NK-92 treated with Interleukin-12 subunit alpha and Interleukin-12 subunit beta, amount 100 ng/mL, for 24 hours (cell line): ENCODE results near the gene MMRN2.
"Not testable (repeated sequence)": the region's sequence is repeated elsewhere in the genome, so short reads cannot be mapped to it uniquely, and the experiment has no call there.

Experiments used
- DNase-seq: peaks from one replicate; lab custom pipeline; 2025; lab: John Stamatoyannopoulos, UW

The MMRN2 gene

DNA sequence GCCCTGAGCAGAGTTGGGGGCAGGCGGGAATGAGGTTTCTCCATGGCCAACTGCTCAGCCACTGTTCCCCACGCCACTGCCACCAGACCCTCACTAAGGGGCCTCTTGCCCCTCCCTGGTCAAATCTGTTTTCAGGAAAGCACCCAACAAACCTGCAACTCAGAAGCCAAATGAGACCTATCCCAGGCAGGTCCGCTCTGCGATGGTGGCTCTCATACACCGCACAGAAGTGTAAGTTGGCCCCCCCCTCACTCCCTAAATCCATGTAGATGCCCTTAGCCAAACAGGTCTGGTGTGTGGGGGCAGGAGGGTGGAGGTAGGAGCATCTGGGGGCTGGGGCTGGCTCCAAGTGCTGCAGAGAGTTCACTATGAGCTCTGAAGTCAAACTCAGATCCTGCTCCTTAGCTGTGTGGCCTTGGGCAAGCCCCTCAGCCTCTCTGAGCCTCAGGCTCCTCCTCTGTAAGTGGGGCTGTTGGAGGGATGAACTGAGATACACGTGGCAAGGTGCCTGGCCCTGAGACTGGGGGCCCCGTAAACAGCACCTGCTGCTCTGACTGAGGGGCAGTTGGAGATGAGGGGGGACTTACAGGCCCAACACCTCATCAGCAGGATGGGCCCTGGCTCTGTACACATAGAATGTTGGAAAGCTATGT lies 1.1 kb downstream of the MMRN2 start:
- DNase-seq = no peak

DNA sequence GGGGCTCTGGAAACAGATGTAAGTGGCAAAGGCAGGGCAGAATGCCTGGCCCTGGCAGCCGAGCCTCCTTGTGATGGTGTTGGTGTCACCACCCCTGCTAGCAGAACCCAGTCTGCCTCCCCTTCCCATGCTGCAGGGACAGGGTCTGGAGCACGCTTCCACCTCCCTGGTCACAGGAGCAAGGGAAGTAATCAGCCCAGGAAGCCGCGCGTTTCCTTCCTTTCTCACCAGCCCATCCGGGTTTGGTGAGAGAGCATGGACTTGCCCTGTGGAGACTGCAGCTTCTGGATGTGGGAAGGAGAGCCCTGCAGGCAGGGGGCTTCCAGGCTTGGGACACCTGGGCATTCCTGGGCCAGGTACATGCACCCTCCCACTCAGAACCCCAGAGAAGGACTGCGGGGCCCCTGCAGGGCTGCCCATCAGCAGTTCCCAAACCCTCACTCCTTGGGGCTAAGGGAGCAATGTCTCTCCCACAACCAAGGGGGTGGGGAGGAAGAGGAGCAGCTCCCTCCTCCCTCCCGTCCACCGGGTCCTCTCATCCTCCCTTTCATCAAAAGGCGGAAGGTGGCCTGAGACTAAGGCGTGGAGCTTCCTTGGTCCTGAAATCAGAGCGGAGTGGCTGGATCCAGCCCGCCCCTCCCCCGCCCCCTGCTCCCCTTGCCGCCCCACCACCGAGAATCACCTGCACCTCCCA lies 1.8 kb downstream of the MMRN2 start:
- DNase-seq = no peak

DNA sequence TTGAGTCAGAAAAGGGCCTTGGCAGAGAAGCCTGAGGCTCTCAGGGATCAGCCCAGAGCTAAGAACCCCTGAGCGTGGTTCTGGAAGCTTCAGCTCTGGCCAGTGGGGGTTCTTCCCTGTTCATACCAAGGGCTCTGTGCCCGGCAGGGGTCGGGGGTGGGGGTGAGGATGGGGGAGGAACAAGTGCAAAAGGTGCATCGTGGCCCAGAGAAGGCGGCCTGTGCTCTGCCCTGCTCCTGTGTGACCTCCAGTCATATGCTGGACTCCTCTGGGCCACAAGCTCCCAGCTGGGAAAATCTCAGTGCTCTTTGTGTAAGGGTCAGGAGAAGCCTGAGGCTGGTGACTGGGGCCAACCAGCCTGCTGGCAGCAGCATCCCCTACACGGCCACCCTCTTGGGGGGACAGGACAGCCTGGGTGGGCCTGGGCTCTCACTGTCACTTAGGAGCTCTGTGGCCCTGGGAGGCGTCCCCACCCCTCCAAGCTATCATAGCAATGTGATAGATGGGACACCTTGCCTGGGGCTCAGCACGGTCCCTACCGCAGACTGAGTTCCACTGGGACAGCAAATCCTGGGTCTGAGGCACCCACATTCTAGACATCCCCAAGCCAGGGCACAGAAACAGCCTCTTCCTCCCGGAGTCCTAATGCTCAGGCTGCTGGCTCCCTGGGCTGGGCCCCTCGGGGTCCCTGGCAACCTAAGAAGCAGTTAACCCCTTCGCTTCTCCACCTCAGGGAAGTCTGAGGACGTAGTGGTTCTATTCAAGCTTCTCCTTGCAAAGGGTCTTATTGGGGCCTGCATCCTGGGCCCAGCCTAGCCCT lies 2.5 kb downstream of the MMRN2 start:
- no peak for DNase-seq

DNA sequence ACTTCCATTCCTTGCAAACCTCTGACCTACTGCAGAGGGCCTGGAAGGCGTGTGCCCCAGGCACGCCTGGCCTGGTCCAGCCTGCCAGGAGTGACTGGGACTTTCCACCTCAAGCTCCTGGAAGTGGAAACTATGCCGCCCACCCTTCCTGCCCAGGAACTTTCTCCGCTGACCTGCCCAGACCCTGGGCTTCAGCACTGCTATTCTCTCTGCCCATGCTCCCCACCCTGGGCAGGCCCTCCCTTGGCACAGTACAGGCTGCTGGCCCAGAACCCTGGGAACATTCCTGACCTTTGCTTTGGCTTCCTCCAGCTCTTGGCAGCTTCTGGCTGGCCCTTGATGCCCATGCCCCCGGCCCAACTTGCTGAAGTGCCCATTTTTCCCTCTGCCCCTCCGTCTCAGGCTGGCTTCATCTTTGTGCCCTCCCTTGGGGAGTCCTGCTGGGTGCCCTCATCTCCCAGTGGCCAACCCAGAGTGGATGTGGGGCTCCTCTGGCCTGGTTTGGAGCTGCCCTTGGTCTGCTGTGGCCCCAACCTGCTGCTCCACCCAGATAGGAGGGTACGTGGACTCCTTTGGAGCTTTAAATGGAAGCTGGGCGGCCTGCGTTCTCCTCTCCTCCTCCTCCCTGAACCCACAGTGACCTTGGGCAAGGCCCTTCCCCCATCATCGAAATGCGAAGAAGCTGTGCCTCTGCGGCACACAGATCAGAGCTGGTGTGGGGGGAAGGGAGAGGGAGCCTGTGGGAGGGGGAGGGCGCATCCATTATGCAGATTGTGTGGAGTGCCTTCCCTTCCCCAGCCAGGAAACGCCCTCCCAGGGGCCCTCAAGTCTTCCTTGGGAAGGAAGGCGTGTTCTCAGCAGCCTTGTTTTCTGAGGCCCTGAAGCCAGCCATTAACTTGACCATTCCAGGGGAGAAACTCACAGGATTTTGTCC lies 3.4 kb downstream of the MMRN2 start:
- no peak for DNase-seq

DNA sequence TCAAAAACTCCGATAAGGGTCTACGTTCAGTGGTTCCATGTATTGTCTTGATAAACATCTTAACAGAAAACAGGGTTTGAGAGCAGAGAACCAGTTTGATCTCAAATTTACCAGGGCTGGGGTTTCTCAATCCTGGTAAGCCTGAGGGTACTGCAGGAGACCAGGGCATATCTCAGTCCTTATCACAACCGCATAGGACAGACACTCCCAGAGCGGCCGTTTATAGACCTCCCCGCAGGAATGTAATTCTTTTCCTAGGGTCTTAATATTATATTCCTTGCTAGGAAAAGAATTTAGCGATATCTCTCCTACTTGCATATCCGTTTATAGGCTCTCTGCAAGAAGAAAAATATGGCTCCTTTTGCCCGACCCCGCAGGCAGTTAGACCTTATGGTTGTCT lies 4.7 kb downstream of the MMRN2 start:
- not testable (repeated sequence) for DNase-seq

DNA sequence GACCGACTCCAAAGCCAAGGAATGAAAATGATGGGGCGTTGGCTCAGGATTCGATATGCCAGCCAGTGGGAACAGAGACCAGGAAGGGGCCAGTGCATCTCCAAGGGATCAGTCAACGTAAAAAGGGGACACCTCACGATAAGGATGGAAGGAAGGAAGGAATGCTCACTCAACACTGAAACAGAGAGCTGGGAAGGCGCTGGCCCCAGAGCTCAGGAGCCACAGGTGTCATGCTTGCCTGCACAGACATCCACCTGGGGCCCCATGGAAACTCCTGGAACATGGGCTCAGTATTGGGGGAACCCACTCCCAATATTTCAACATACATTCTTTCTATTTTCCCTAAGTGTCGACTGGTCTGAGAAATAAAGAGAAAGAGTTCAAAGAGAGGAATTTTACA lies 5.3 kb downstream of the MMRN2 start:
- no peak for DNase-seq

DNA sequence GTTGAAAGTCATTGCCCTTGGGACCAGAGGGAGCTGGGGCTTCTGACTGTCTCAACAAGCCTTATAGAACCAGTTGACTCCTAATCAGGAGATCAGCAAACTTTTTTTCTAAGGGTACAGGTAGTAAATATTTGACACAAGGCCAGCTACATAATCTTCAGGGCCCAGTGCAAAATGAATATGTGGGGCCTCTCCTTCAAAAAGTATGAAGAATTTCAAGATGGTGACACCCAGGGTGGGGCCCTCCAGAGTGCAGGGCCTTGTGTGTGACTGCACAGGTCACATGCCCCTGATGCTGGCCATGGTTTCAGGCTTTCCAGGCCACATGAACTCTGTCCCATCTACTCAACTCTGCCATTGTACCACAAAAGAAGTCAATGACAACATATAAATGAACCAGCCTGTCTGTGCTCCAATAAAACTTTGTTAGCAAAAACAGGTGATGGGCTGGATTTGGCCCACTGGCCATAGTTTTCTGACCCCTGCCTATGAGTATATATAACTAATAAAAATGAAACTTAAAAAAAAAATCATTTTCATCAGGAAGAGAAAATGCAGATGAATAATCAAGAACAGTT lies 6.1 kb downstream of the MMRN2 start:
- no peak for DNase-seq

DNA sequence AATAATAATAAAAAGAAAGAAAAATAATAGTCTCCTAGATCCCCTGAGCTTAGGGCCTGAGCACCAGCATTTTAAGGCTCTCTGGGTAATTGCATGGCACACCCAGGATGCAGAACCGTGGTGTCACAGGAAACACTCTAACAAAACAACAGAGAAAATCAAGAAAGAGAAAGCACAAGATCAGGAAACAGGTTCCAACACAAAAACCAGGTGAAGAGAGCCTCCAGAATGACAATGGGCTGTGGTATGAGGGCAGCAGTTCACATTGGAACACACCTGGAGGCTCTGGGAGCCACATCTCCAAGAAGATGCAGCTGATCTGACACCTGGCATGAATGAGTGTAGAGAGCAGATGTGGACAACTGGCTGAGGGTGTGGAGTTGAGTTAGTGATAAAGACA lies 7.1 kb downstream of the MMRN2 start:
- no peak for DNase-seq

DNA sequence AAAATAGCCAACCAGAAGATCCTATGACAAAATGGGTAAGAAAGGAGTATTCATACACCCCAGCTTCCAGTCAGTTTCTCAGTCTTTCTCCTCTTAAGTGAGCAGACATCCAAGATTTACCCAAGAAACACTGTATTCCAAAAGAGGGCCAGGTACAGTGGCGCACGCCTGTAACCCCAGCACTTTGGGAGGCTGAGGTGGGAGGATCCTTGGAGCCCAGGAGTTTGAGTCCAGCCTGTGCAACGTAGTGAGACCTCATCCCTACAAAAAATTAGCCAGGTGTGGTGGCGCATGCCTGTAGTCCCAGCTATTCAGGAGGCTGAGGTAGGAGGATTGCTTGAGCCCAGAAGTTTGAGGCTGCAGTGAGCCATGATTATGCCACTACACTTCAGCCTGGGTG lies 9.6 kb downstream of the MMRN2 start:
- DNase-seq = not testable (repeated sequence)

DNA sequence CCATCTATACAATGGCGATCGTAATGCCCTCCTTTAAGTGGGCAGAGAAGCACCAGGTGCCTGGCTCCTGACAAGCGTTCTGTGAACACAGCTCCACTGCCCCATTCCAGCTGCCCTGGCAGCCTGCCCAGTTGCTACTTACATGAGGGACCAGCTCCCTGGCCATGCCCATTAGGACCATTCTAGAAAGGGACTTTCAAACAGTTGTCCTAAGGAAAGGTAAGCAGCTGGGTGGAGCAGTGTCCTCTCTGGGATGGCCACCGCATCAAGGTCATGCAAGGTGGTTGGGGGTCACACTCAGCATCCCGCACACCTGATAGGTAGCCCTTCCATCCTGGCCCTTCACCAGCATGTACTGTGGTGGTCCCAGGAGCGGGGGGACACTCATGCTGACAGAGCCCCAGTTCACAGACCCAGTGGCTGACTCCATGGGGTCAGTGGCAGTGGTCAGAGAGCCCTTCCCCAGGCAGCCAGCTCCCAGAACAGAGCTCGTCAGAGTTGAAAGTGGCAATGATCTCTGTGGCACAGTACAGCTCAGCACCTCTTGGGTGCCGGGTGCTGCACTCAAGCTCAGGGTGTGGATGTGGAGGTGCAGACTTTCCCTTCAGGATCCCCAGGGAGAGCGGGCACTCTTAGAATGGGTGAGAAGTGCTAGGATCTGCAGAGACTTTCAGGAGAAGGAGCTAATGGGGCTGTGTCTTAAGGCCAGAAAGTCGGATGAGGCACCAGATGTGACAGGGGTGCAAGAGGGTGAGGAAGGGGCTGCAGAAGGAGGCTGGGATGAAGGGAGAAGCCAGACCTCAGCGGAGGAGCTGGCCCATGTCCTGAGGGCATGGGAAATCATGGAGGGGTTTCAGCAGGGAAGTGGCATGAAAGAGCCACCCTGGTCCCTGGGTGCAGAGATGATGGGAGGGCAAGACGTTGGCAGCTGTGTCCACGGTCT lies 10.9 kb downstream of the MMRN2 start:
- DNase-seq = no peak

DNA sequence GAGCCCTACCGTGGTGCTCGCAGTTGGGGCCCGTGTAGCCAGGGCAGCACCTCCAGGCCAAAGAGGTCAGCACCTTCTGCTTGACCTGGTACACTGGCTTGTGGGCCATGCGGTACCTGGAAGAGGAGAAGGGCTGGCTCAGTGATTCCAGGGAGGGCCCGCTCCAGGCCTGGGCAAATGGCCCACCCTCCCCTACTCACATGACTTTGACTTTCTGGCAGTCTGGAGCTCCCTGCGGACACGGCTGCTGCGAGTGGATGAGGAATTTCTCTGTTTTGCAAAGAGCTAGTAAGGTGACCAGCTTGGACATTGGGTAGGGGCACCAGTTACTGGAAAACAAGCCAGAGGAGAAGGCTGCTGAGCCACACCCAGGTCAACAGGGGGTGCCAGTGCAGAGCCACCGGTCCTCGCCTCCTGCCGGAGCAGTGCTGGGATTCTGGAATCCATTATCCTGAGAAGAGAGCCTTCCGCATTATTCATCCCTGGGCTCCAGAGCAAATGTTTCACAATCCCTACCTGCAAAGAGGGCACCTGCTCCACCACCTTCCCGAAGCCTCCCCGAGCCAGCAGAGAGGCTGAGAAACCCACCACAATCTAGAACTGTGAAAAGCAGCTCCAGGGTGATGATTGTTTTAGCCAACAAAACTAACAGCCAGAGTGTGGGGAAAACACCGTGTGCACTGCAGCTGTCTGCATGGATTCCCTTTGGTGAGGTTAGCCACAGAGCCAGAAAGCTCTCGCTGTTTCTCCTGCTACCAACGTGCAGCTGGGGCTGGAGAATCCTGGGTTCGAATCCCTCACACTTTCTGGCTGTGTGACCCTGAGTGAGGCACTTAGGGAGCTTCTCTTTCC lies 11.8 kb downstream of the MMRN2 start:
- DNase-seq = no peak

DNA sequence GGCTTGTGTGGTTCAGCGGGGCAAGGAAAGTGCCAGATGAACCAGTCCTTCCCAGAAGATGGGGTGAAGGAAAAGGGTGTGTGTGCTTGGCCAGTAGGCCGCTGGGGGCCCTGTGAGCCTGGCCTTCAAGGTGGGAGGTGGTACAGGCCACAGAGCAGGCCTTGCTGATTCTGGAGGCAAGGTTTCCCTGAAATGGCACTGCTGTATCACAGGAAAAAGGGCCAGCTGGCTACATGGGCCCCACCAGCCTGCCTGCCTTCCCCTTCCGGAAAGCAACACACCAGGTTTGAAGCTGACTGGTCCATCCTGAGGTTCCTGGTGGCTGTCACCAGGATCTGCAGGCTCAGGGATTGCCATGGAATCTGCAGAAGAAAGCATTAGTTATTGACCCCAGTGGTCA lies 12.5 kb downstream of the MMRN2 start:
- DNase-seq = no peak

DNA sequence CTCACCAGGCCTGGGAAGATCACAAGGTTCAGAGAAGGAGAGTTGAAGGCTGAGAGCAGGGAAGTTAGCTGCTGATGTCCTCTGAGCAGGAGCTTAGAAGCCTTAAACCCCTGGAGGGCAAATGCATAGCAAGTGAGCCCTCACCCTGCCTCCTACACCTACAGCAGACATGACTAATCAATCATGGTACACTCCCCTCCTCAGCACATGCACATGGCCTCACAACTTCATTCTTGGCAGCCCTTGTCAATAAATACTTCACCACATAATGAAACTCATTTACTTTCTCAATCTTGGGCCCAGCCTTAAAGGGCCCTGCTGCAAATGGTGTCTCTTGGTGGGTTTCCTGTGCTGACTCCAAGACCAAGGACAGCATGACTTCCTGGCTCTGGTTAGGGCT lies 12.9 kb downstream of the MMRN2 start:
- no peak for DNase-seq

DNA sequence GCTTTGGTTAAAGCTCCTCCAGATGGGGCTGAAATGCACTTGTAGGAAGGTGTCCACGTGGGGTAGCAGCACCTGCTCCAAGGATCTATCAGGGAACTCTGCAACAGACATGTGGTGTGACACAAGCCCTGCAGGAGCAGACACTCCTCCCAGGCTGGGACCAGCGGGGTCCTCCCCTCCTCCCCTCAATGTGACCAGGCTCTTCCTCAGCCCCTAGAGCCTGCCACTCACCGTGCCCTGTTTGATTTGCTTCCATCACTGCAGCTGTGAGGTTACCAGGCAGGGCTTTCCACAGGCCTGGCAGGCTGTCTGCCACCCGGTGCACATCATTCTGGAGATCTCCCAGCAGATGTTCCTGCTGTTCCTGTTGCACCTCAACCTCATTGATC lies 13.4 kb downstream of the MMRN2 start:
- no peak for DNase-seq

DNA sequence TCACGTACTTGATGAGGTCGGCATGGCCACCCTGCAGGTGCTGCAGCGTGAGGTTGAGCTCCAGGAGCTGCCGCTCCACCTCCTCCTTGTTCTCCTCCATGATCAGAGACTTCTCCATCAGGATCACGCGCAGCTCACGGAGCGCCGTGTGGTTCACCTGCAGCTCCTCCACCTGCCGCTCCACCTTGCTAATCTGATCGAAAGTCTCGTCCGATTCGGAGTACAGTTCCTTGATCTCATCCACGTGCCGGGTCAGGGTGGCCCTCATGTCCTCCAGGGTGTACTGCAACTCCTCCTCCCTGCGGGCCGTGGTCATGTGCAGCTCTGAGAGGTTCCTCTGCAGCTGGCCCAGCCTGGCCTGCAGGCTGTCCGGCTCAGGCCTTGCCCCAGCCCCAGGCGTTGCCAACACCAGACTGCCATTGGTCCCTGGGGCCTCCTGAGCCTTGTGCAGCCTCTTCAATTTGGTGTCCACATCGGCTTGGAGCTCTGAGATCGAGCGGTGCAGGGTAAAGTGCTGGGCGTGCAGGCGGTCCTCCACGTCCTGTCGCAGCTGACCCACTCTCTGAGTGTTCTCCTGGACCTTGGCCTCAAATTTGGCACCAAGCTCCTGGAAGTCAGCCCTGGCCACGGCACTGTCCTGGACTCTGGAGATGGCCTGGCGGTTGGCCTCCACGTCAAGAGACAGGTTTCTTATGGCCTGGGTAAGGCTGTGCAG lies 13.9 kb downstream of the MMRN2 start:
- DNase-seq = no peak

DNA sequence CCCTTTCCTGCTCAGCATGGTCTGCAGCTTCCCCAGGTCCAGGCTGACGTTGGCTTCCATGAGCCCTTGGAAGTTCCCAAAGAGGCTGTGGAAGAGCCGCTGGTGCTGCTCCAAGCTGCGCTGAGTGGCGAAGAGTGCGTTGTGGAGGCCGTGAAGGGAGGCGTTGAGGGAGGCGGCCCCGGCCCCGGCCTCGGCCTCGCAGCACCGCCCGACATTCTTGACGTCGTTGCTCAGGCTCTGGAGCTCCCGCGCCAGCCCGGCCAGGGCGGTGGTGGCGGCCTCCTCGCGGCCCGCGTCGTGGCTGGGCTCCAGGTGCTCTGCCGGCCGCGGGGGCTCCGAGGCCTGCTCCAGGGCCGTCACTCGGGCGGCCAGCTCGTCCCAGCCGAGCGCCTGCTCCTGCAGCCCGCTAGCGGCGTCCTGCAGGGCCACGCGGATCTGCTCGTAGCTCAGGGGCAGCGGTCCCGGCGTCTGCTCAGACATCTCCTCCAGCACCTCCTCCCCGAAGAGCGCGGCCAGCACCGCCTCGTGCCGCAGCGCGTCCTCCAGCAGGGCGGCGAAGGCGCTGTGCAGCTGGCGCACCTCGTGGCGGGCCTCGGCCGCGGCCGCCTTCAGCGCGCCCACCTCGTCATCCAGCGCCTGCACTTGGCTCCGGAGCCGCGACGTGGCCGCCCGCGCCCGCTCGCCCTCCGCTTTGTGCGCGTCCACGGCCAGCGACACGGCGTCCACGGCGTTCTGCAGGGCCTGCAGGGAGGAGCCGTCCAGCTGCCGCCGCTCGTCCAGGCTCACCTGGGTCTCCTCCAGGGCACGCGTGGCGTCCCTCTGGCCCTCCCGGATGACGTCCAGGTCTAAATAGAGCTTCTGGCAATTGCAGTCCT lies 14.7 kb downstream of the MMRN2 start:
- DNase-seq = no peak

DNA sequence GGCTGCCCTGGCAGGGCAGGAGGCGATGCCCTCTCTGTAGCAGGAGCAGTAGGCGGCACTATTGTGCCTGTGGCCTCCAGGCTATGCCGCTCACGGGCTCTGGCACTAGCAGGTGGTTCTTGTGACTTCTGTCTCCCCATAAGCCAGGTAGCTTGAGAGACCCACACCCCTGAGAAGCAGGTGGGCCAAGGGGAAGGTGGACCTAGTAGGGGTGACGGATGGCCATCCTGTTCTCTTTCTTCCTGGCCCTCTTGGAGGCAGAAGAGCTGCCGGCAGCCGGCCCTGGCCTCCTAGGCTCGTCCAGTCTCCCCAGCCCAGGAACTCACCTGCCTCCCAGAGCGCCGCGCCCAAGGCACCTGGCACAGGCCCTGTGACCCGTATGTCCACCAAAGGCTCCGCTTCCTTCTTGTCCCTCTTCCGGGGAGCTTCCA lies 15.4 kb downstream of the MMRN2 start:
- no peak for DNase-seq

DNA sequence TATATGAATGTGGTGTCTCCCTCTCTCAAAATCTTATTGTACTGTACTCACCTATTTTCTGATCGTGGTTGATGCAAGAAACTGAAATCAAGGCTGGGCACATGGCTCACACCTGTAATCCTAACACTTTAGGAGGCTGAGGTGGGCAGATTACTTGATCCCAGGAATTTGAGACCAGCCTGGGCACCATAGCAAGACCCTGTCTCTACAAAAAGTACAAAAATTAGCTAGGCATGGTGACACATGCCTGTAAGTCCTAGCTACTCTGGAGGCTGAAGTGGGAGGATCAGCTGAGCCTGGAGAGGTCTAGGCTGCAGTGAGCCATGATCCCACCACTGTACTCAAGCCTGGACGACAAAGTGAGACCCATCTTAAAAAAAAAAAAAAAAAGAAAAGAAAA lies 16.0 kb downstream of the MMRN2 start:
- no peak for DNase-seq
